Mammary epithelial cell (primary cell): ENCODE results near the gene TOR1B.

Experiments
- CTCF ChIP-seq, 2 donors: IDR thresholded peaks in 1 of 2; conservative IDR thresholded peaks in 1 of 2; 2 replicates each; pipeline ENCODE4 v1.5.1; 2011 to 2012; ENCODE audit warnings: inconsistent platforms in 2 of 2, low read length in 2 of 2, mild to moderate bottlenecking in 2 of 2, control low read depth in 1 of 2, low read depth in 1 of 2; ENCODE audit not compliant: insufficient read depth in 1 of 2; ENCODE audit errors: extremely low read depth in 1 of 2
- EZH2 ChIP-seq: IDR thresholded peaks from 2 replicates; pipeline ENCODE4 v1.6.1; 2012; ENCODE audit warnings: low read length, inconsistent platforms, borderline replicate concordance

GRCh38 chr9:129761901-129762369, 41.0 kb upstream of the TOR1B start:
- TF ChIP-seq CTCF (conservative IDR thresholded peaks at IDR 0.05 in 1 of 2, IDR thresholded peaks at IDR 0.05 in 1 of 2; ENCODE audit: extremely low read depth in 1 of 2, insufficient read depth in 1 of 2, low read depth in 1 of 2, low read length in 2 of 2): no peak
- TF ChIP-seq EZH2: no peak
